Loucy (cell line): ENCODE measurements around the gene TRMT44.

Source experiments
- EZH2phosphoT487 ChIP-seq: fragments of 200-600 bp; IDR thresholded peaks from 2 replicates; pipeline ENCODE4 v1.6.1; 2018; ENCODE audit warnings: antibody characterized with exemption, mild to moderate bottlenecking, moderate library complexity, borderline replicate concordance
- TF ChIP-seq, protein P1 (sequence below): fragments of 200-600 bp; sonication (generic); conservative IDR thresholded peaks from 2 replicates; pipeline ENCODE4 v1.5.1; 2014; ENCODE audit warnings: mild to moderate bottlenecking, antibody characterized with exemption, low read length

GRCh38 chr4:8506006-8506372 lies 65.4 kb downstream of the TRMT44 start:
- TF ChIP-seq, protein P1, sequence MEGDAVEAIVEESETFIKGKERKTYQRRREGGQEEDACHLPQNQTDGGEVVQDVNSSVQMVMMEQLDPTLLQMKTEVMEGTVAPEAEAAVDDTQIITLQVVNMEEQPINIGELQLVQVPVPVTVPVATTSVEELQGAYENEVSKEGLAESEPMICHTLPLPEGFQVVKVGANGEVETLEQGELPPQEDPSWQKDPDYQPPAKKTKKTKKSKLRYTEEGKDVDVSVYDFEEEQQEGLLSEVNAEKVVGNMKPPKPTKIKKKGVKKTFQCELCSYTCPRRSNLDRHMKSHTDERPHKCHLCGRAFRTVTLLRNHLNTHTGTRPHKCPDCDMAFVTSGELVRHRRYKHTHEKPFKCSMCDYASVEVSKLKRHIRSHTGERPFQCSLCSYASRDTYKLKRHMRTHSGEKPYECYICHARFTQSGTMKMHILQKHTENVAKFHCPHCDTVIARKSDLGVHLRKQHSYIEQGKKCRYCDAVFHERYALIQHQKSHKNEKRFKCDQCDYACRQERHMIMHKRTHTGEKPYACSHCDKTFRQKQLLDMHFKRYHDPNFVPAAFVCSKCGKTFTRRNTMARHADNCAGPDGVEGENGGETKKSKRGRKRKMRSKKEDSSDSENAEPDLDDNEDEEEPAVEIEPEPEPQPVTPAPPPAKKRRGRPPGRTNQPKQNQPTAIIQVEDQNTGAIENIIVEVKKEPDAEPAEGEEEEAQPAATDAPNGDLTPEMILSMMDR = no peak
- no peak for TF ChIP-seq EZH2phosphoT487
